ENCODE results near the gene TBC1D9. TPM values are rescaled to one million over a fixed set of nuclear protein-coding genes. Genes with fewer than 3 reads are reported as not detected.
A peak's percentile ranks its signal among the peaks of the same experiment; 100 is the strongest.

TBC1D9 gene
- polyA plus RNA-seq, 3 donors from 2014 or later, result 0.21 to 1.1 (median 0.22) TPM

- no peak for DNase-seq
- Mint-ChIP-seq H3K36me3 (no peaks in the 10 kb centered on the region), H3K4me3 (no peak overlapping the region), H3K27me3 (ENCODE audit: low read depth in 3 of 3) (peaks cover 1 to 4% (median 3%) of the 10 kb centered on the region in 3 donors), H3K27ac (no peak overlapping the region), H3K4me1 (peaks cover 3 to 6% of the 10 kb centered on the region in 2 donors), H3K9me3 (no peaks in the 10 kb centered on the region)
Measured at GRCh38 chr4:140654495-140654814, 101.7 kb downstream of the TBC1D9 start.

GRCh38 chr4:140653718-140654494 is 102.3 kb downstream of the TBC1D9 start:
- Mint-ChIP-seq H3K27me3 (ENCODE audit: low read depth in 3 of 3) (peaks cover 1 to 4% (median 3%) of the 10 kb centered on the region in 3 donors), H3K27ac (no peak overlapping the region), H3K4me1 (peaks cover 3 to 6% of the 10 kb centered on the region in 2 donors), H3K9me3 (no peaks in the 10 kb centered on the region), H3K36me3 (no peaks in the 10 kb centered on the region), H3K4me3 (no peak overlapping the region)
- no peak for DNase-seq

GRCh38 chr4:140652601-140653000 is 103.6 kb downstream of the TBC1D9 start:
- Mint-ChIP-seq H3K9me3 (no peaks in the 10 kb centered on the region), H3K27me3 (ENCODE audit: low read depth in 3 of 3) (peaks cover 3 to 5% (median 3%) of the 10 kb centered on the region in 3 donors), H3K4me3 (no peak overlapping the region), H3K27ac (no peak overlapping the region), H3K36me3 (no peaks in the 10 kb centered on the region), H3K4me1 (peaks cover 3 to 6% of the 10 kb centered on the region in 2 donors)
- DNase-seq, result no peak

GRCh38 chr4:140648716-140649308 is 107.4 kb downstream of the TBC1D9 start:
- no peaks in the 10 kb centered on the region for H3K4me1 Mint-ChIP-seq
- H3K27me3 Mint-ChIP-seq (ENCODE audit: low read depth in 3 of 3), result peaks cover 2 to 7% (median 5%) of the 10 kb centered on the region in 3 donors
- DNase-seq, result no peak
- H3K9me3 Mint-ChIP-seq, result no peaks in the 10 kb centered on the region
- H3K27ac Mint-ChIP-seq, result no peak overlapping the region
- no peak overlapping the region for H3K4me3 Mint-ChIP-seq
- no peaks in the 10 kb centered on the region for H3K36me3 Mint-ChIP-seq

GRCh38 chr4:140645614-140646412 is 110.4 kb downstream of the TBC1D9 start:
- DNase-seq, result no peak
- Mint-ChIP-seq H3K4me1 (peaks cover 0 to 2% of the 10 kb centered on the region in 2 donors), H3K36me3 (no peaks in the 10 kb centered on the region), H3K27me3 (ENCODE audit: low read depth in 3 of 3) (peaks cover 1 to 4% (median 2%) of the 10 kb centered on the region in 3 donors), H3K27ac (no peak overlapping the region), H3K4me3 (no peak overlapping the region), H3K9me3 (no peaks in the 10 kb centered on the region)

- Mint-ChIP-seq H3K27me3 (ENCODE audit: low read depth in 3 of 3) (peaks cover 1 to 4% (median 2%) of the 10 kb centered on the region in 3 donors), H3K36me3 (no peaks in the 10 kb centered on the region), H3K4me1 (peaks cover 0 to 2% of the 10 kb centered on the region in 2 donors), H3K4me3 (no peak overlapping the region), H3K9me3 (no peaks in the 10 kb centered on the region), H3K27ac (no peak overlapping the region)
- no peak for DNase-seq
Measured at GRCh38 chr4:140645196-140645595, 111.0 kb downstream of the TBC1D9 start.

- Mint-ChIP-seq H3K27me3 (ENCODE audit: low read depth in 3 of 3) (peaks cover 1 to 4% (median 2%) of the 10 kb centered on the region in 3 donors), H3K27ac (no peak overlapping the region), H3K4me1 (peaks cover 0 to 2% of the 10 kb centered on the region in 2 donors), H3K9me3 (no peaks in the 10 kb centered on the region), H3K4me3 (no peak overlapping the region), H3K36me3 (no peaks in the 10 kb centered on the region)
- no peak for DNase-seq
Measured at GRCh38 chr4:140644470-140645185, 111.6 kb downstream of the TBC1D9 start.

GRCh38 chr4:140643571-140644055 is 112.6 kb downstream of the TBC1D9 start:
- Mint-ChIP-seq H3K4me3 (no peak overlapping the region), H3K27ac (no peak overlapping the region), H3K27me3 (ENCODE audit: low read depth in 3 of 3) (peaks cover 0 to 4% (median under 1%) of the 10 kb centered on the region in 3 donors), H3K36me3 (no peaks in the 10 kb centered on the region), H3K9me3 (no peaks in the 10 kb centered on the region), H3K4me1 (peaks cover 0 to 2% of the 10 kb centered on the region in 2 donors)
- DNase-seq, result no peak

- Mint-ChIP-seq H3K4me3 (no peak overlapping the region), H3K4me1 (peaks cover 0 to 2% of the 10 kb centered on the region in 2 donors), H3K36me3 (no peaks in the 10 kb centered on the region), H3K9me3 (no peaks in the 10 kb centered on the region), H3K27me3 (ENCODE audit: low read depth in 3 of 3) (peaks cover 0 to 4% (median 0%) of the 10 kb centered on the region in 3 donors), H3K27ac (no peak overlapping the region)
- DNase-seq, result no peak
Measured at GRCh38 chr4:140642674-140643437, 113.3 kb downstream of the TBC1D9 start.

GRCh38 chr4:140641789-140642439 is 114.3 kb downstream of the TBC1D9 start:
- Mint-ChIP-seq H3K27me3 (ENCODE audit: low read depth in 3 of 3) (peaks cover 0 to 4% (median 0%) of the 10 kb centered on the region in 3 donors), H3K9me3 (no peaks in the 10 kb centered on the region), H3K4me3 (peak overlapping the region in 1 of 5 donors; percentile 38), H3K27ac (peak overlapping the region in 1 of 6 donors; percentile 74), H3K4me1 (peaks cover 0 to 2% of the 10 kb centered on the region in 2 donors), H3K36me3 (no peaks in the 10 kb centered on the region)
- DNase-seq, result peak in 1 of 3 donors; percentile 1

GRCh38 chr4:140641105-140641555 is 115.1 kb downstream of the TBC1D9 start:
- no peak for DNase-seq
- peaks cover 0 to 9% (median 0%) of the 10 kb centered on the region in 3 donors for H3K27me3 Mint-ChIP-seq (ENCODE audit: low read depth in 3 of 3)
- no peak overlapping the region for H3K27ac Mint-ChIP-seq
- no peaks in the 10 kb centered on the region for H3K9me3 Mint-ChIP-seq
- H3K36me3 Mint-ChIP-seq, result no peaks in the 10 kb centered on the region
- no peak overlapping the region for H3K4me3 Mint-ChIP-seq
- H3K4me1 Mint-ChIP-seq, result peaks cover 0 to 2% of the 10 kb centered on the region in 2 donors

GRCh38 chr4:140640150-140640748 is 115.9 kb downstream of the TBC1D9 start:
- H3K27me3 Mint-ChIP-seq (ENCODE audit: low read depth in 3 of 3), result peaks cover 0 to 4% (median 2%) of the 10 kb centered on the region in 3 donors
- no peaks in the 10 kb centered on the region for H3K9me3 Mint-ChIP-seq
- no peak for DNase-seq
- no peak overlapping the region for H3K4me3 Mint-ChIP-seq
- no peaks in the 10 kb centered on the region for H3K36me3 Mint-ChIP-seq
- peaks cover 0 to 2% of the 10 kb centered on the region in 2 donors for H3K4me1 Mint-ChIP-seq
- H3K27ac Mint-ChIP-seq, result no peak overlapping the region

Measured in immature natural killer cell (primary cell).